HG02763 (cell line): ENCODE data around the gene UPK3B.
"Not testable (repeated sequence)": the region's sequence is repeated elsewhere in the genome, so short reads cannot be mapped to it uniquely, and the experiment has no call there.

Experiments
- ATAC-seq: cut with Tn5 transposase; IDR thresholded peaks from one replicate; pipeline ENCODE4 v1.9.1; 2021; ENCODE audit warnings: mild to moderate bottlenecking, moderate library complexity; ENCODE audit not compliant: unreplicated experiment

The UPK3B gene

GRCh38 chr7:76512941-76513816, 2.8 kb downstream of the UPK3B start:
- ATAC-seq, result no peak

DNA sequence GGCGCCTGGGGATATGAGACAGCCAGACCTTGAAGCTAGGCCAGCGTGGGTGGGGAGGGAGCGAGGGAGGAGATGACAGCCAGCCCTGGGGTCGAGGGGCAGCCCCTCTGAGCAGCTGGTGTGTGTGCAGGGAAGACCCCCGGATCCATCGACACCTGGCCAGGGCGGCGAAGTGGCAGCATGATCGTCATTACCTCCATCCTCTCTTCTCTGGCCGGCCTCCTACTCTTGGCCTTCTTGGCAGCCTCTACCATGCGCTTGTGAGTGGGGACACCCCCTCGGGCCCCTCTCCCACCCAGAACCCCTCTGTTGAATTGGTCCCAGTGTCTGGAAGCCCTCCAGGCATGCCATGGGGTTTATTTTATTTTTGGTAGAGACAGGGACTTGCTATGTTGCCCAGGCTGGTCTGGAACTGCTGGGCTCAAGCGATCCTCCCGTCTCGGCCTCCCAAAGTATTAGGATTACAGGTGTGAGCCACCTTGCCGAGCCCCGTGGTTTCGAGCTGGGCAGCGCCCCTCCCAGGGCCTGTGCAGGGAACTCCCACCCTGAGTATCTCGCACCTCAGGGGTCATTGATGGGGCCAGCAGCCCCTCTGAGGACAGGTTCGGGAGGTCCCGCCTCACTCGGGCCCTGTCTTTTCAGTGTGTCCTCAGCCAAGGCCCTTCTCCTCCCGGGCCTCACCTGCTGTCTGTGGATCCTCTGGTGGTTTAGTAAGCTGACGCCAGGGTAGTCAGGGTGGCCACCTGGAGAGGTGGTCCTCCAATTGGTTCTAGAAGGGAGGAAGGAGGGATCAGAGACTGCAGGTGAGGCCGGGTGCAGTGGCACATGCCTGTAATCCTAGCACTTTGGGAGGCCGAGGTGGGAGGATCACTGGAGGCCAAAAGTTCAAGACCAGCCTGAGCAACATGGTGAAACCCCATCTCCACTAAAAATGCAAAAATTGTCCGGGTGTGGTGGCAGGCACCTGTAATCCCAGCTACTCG, 3.8 kb downstream of the UPK3B start:
- ATAC-seq, result no peak

GRCh38 chr7:76514926-76515771, 4.8 kb downstream of the UPK3B start:
- ATAC-seq, result no peak

- no peak for ATAC-seq
Measured at GRCh38 chr7:76515999-76516443, 5.7 kb downstream of the UPK3B start.

DNA sequence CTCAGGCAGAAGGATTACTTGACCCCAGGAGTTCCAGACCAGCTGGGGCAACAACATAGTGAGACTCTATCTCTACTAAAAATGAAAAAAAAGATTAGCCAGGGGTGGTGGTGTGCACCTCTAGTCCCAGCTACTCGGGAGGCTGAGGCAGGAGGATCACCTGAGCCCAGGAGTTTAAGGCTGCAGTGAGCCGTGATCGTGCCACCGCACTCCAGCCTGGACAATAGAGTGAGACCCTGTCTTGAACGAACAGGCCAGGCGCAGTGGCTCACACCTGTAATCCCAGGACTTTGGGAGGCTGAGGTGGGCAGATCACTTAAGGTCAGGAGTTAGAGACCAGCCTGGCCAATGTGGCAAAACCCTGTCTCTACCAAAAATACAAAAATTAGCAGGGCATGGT, 6.6 kb downstream of the UPK3B start:
- not testable (repeated sequence) for ATAC-seq

DNA sequence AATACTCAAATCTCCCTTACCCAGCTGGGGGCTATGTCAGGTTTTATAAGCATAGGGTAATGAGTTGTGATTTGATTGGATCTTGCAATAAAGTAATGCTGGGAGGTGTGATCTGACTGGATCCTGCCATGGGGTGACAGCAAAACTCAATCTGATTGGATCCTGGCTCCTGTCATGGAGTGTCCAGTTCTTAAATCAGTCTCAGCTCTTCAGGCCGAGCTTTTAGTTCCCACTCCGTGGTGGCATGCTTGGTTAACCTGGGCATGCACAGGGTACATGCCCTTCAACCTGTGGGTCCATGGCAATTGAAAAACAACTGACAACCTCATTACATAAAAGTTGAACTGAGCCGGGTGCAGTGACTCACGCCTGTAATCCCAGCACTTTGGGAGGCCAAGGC, 15.8 kb downstream of the UPK3B start:
- not testable (repeated sequence) for ATAC-seq

DNA sequence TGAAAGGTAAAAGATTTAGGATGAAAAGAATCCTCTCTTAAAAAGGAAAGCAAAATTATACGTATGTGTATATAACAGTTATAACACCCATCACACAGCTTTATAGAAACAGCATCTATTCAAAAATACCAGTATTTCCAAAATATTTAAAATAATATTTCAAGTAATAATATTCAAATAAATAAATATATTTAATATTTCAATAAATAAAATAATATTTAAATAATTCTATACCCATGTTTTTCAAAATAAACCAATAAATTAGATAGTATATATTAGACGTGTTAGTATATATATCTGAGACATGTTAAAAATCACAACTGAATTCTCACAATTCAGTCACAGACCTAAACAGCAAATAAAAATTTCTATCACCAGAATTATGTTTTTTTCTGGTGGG, 21.3 kb downstream of the UPK3B start:
- ATAC-seq, result not testable (repeated sequence)

DNA sequence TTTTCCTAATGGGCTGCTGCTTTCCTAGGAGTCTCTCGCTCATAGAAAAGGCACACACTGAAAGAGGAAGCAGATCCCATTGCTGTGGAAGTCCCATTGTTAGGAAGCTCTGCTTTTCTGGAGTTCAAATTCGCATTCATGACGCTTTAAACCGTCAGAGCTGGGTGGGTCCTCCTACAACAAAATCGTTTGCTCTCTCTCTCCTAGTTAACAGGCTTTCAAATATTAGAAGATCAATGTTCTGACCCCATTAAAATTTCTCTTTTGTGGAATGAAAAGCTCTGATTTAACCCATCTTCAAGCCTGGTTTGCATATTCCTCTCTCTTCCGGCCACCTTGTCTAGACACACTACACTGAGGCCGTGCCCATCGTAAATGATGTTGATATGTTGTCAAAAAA, 32.8 kb downstream of the UPK3B start, which contains the start of gene SPDYE16:
TSS of gene SPDYE16 (minus strand) at position 101 of the 400 bp plus-strand sequence. CDS start 1,838 bp downstream, outside the sequence.
- ATAC-seq, result not testable (repeated sequence)

GRCh38 chr7:76549025-76549854, 38.9 kb downstream of the UPK3B start:
- ATAC-seq, result peak; percentile 99

DNA sequence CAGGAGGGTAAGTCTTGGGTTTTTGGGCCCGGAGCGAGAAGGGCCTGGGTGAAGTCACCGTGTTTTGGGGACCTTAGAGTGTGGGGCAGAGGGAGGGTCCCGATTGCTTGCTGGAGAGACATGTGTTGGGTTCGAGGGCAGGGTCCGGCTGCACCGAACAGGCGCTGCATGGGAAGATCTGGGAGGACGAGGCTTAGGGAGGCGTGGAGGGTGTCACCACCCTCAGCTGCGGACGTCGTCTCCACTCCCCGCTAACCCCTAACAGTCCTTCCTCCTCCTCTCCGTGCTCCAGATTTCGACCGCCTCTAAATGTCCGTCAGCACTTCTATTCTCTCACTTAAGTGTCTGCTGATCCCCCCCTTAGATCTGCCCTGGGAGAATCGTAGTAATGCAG, 39.5 kb downstream of the UPK3B start:
- ATAC-seq, result not testable (repeated sequence)

GRCh38 chr7:76551992-76552391, 41.6 kb downstream of the UPK3B start:
- ATAC-seq, result not testable (repeated sequence)

- ATAC-seq, result not testable (repeated sequence)
Measured at GRCh38 chr7:76559685-76560084, 49.3 kb downstream of the UPK3B start.

DNA sequence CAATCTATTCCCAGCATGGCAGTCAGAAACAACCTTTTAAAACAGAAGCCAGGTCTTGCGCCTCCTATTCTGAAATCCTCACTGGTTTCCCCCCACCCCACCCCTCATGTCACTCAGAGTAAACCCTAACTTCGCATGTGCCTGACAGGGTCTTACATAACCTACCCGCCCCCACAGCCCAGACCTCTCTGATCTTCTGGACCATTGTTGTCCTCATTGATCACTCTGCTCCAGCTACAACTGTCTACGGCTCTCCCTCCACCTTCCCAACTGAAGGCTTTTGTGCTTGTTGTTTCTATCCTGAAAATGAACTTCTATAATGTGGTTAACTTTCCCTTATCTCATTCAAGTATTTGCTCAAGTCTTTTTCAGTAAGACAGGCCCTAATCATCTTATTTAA, 49.8 kb downstream of the UPK3B start:
- ATAC-seq, result not testable (repeated sequence)

GRCh38 chr7:76561342-76561741, 51.0 kb downstream of the UPK3B start:
- not testable (repeated sequence) for ATAC-seq

DNA sequence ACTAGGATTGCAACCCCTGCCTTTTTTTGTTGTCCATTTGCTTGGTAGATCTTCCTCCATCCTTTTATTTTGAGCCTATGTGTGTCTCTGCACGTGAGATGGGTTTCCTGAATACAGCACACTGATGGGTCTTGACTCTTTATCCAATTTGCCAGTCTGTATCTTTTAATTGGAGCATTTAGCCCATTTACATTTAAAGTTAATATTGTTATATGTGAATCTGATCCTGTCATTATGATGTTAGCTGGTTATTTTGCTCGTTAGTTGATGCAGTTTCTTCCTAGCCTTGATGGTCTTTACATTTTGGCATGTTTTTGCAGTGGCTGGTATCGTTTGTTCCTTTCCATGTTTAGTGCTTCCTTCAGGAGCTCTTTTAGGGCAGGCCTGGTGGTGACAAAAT, 54.6 kb downstream of the UPK3B start:
- ATAC-seq, result not testable (repeated sequence)
